Measurements from ENCODE around the gene CTBP1.

The CTBP1 gene

GRCh38 chr4:1193206-1194009, 55.5 kb downstream of the CTBP1 start:
- no peak for DNase-seq

- DNase-seq, result no peak
Observed at GRCh38 chr4:1192493-1193205, 56.3 kb downstream of the CTBP1 start.

- DNase-seq, result no peak
Observed at GRCh38 chr4:1192091-1192492, 56.8 kb downstream of the CTBP1 start.

GRCh38 chr4:1191621-1192020, 57.3 kb downstream of the CTBP1 start:
- DNase-seq, result no peak

GRCh38 chr4:1187182-1187581, 61.7 kb downstream of the CTBP1 start:
- DNase-seq, result peak; percentile 66

- DNase-seq, result peak; percentile 37
Observed at GRCh38 chr4:1183985-1184773, 64.8 kb downstream of the CTBP1 start.

GRCh38 chr4:1182313-1182712, 66.6 kb downstream of the CTBP1 start:
- DNase-seq, result no peak

GRCh38 chr4:1180663-1181062, 68.3 kb downstream of the CTBP1 start:
- no peak for DNase-seq

GRCh38 chr4:1179976-1180375, 69.0 kb downstream of the CTBP1 start:
- no peak for DNase-seq

- no peak for DNase-seq
Observed at GRCh38 chr4:1179089-1179441, 69.9 kb downstream of the CTBP1 start.

GRCh38 chr4:1178300-1179088, 70.4 kb downstream of the CTBP1 start:
- DNase-seq, result no peak

GRCh38 chr4:1177274-1178141, 71.4 kb downstream of the CTBP1 start:
- peak; percentile 63 for DNase-seq

- no peak for DNase-seq
Observed at GRCh38 chr4:1176398-1177273, 72.3 kb downstream of the CTBP1 start.

GRCh38 chr4:1175635-1176229, 73.2 kb downstream of the CTBP1 start:
- no peak for DNase-seq

- no peak for DNase-seq
Observed at GRCh38 chr4:1174941-1175634, 73.8 kb downstream of the CTBP1 start.

GRCh38 chr4:1172971-1173757, 75.8 kb downstream of the CTBP1 start:
- DNase-seq, result no peak

- no peak for DNase-seq
Observed at GRCh38 chr4:1172228-1172851, 76.6 kb downstream of the CTBP1 start, which contains the start of gene SPON2. SPON2 (minus strand) TSS chr4:1172583.

Measured in CD4-positive, alpha-beta T cell treated with Interleukin-12 subunit alpha and Interleukin-12 subunit beta, for 1 hour (primary cell).